IMR-90 (cell line): ENCODE measurements around the gene C6orf120. TPM values are rescaled to one million over a fixed set of nuclear protein-coding genes. Genes with fewer than 3 reads are reported as not detected.

Experiments used
- ATAC-seq: fragments of 200-7000 bp; cut with Tn5 transposase; 2 replicates; pipeline ENCODE4 v1.9.1; 2020; ENCODE audit warnings: low read depth, mild to moderate bottlenecking, moderate library complexity
- BruUV-seq: library from RNA; stranded (reverse); fragments of 400-500 nt; replicated peaks from 2 replicates; lab custom pipeline; 2021; lab: Mats Ljungman, UMichigan
- CTCF ChIA-PET: fragments of 300-600 bp; formaldehyde crosslinking; extraction: SDS; loops from one replicate; lab custom pipeline; 2021; ENCODE audit warnings: antibody characterized with exemption; lab: Yijun Ruan, JAX
- POLR2A ChIA-PET: fragments of 300-600 bp; sonication (Branson Sonifier 250); formaldehyde crosslinking; loops from one replicate; lab custom pipeline; 2022; ENCODE audit warnings: antibody characterized with exemption; ENCODE audit not compliant: unreplicated experiment; lab: Charles Lee
- DNase-seq: peaks from one replicate; pipeline ENCODE4 v3.0.0; 2013
- H2AFZ ChIP-seq: replicated peaks from 2 replicates; pipeline ENCODE3; 2013; ENCODE audit warnings: low read length, mild to moderate bottlenecking; ENCODE audit not compliant: poor library complexity
- H2AK5ac ChIP-seq: 2 replicates; pipeline ENCODE4 v1.6.1; 2013; ENCODE audit warnings: low read depth, low read length, inconsistent platforms
- H2AK9ac ChIP-seq: replicated peaks from 2 replicates; pipeline ENCODE3; 2013; ENCODE audit warnings: mild to moderate bottlenecking, low read depth, low read length, moderate library complexity; ENCODE audit not compliant: poor library complexity
- H2BK120ac ChIP-seq: 2 replicates; pipeline ENCODE4 v1.6.1; 2013; ENCODE audit warnings: low read depth, low read length, inconsistent platforms
- H2BK15ac ChIP-seq: 3 replicates; pipeline ENCODE4 v1.6.1; 2013; ENCODE audit warnings: low read depth, low read length, inconsistent platforms
- H2BK20ac ChIP-seq: 2 replicates; pipeline ENCODE4 v1.6.1; 2013; ENCODE audit warnings: low read depth, mild to moderate bottlenecking, inconsistent platforms, low read length, moderate library complexity
- H2BK5ac ChIP-seq: 2 replicates; pipeline ENCODE4 v1.6.1; 2013; ENCODE audit warnings: mild to moderate bottlenecking, low read depth, low read length, inconsistent platforms; ENCODE audit not compliant: poor library complexity, severe bottlenecking
- H3K14ac ChIP-seq: replicated peaks from 2 replicates; pipeline ENCODE4 v1.6.1; 2013; ENCODE audit warnings: low read depth, low read length, inconsistent platforms
- H3K18ac ChIP-seq: 2 replicates; pipeline ENCODE4 v1.6.1; 2013; ENCODE audit warnings: low read depth, low read length, control low read depth
- H3K23ac ChIP-seq: 2 replicates; pipeline ENCODE4 v1.6.1; 2013; ENCODE audit warnings: low read depth, low read length, inconsistent platforms
- H3K27ac ChIP-seq: 2 replicates; pipeline ENCODE4 v1.5.1; 2013; ENCODE audit warnings: mild to moderate bottlenecking, control low read depth, low read length; ENCODE audit not compliant: insufficient read depth
- H3K27me3 ChIP-seq: 2 replicates; pipeline ENCODE4 v1.6.1; 2013; ENCODE audit warnings: low read length; ENCODE audit not compliant: control insufficient read depth, insufficient read depth
- H3K36me3 ChIP-seq: 2 replicates; pipeline ENCODE4 v1.6.1; 2013; ENCODE audit warnings: low read length, mixed read lengths; ENCODE audit not compliant: control insufficient read depth, insufficient read depth
- H3K4ac ChIP-seq: 2 replicates; pipeline ENCODE4 v1.6.1; 2013; ENCODE audit warnings: low read depth, low read length, inconsistent platforms
- H3K4me1 ChIP-seq: 2 replicates; pipeline ENCODE4 v1.6.1; 2013; ENCODE audit warnings: low read length, mixed read lengths; ENCODE audit not compliant: control insufficient read depth, insufficient read depth
- H3K4me2 ChIP-seq: 2 replicates; pipeline ENCODE4 v1.6.1; 2013; ENCODE audit warnings: low read depth, mild to moderate bottlenecking, control low read depth, low read length, moderate library complexity
- H3K4me3 ChIP-seq: 2 replicates; pipeline ENCODE4 v1.5.1; 2013; ENCODE audit warnings: low read depth, mild to moderate bottlenecking, control low read depth, low read length, moderate library complexity; ENCODE audit not compliant: insufficient read depth
- H3K56ac ChIP-seq: 2 replicates; pipeline ENCODE4 v1.6.1; 2013; ENCODE audit warnings: low read length, inconsistent platforms; ENCODE audit not compliant: insufficient read depth; ENCODE audit errors: extremely low read depth
- H3K79me1 ChIP-seq, 2 experiments: 2 replicates each; pipeline ENCODE4 v1.6.1; 2013; ENCODE audit warnings: low read length in 2 of 2, inconsistent platforms in 1 of 2, low read depth in 1 of 2
- H3K9ac ChIP-seq: 2 replicates; pipeline ENCODE4 v1.6.1; 2013; ENCODE audit warnings: low read depth, low read length, control low read depth
- H3K9me1 ChIP-seq: 2 replicates; pipeline ENCODE4 v1.6.1; 2013; ENCODE audit warnings: low read length, inconsistent platforms; ENCODE audit not compliant: insufficient read depth
- H3K9me3 ChIP-seq: 2 replicates; pipeline ENCODE4 v1.6.1; 2013; ENCODE audit warnings: low read length; ENCODE audit not compliant: control insufficient read depth, insufficient read depth
- H4K20me1 ChIP-seq: 2 replicates; pipeline ENCODE4 v1.6.1; 2013; ENCODE audit warnings: low read length, inconsistent platforms; ENCODE audit not compliant: insufficient read depth
- H4K5ac ChIP-seq: 2 replicates; pipeline ENCODE4 v1.6.1; 2013; ENCODE audit warnings: mild to moderate bottlenecking, low read depth, low read length, control low read depth
- H4K8ac ChIP-seq, 2 experiments: 2 replicates each; pipeline ENCODE4 v1.6.1; 2013; ENCODE audit warnings: low read depth in 2 of 2, low read length in 2 of 2, control low read depth in 1 of 2, inconsistent platforms in 1 of 2
- H4K91ac ChIP-seq: 2 replicates; pipeline ENCODE4 v1.6.1; 2013; ENCODE audit warnings: low read depth, low read length, inconsistent platforms; ENCODE audit not compliant: insufficient read depth
- CHD1 ChIP-seq: IDR thresholded peaks from 2 replicates; pipeline ENCODE4 v1.6.1; 2012; ENCODE audit warnings: low read depth, low read length, improper control_type of control experiment
- ELK1 ChIP-seq: fragments of 150-350 bp; IDR thresholded peaks from 2 replicates; pipeline ENCODE4 v1.6.1; 2016; ENCODE audit warnings: low read depth, mild to moderate bottlenecking, low read length, moderate library complexity, borderline replicate concordance
- POLR2A ChIP-seq: IDR thresholded peaks from 2 replicates; pipeline ENCODE4 v1.6.1; 2012; ENCODE audit warnings: mild to moderate bottlenecking, low read depth, low read length
- WGBS, 2 experiments: methylation state at CpG; one replicate each; pipeline versions ENCODE4 v1.1.5 to v1.1.7; 2013; ENCODE audit warnings: missing lambda C conversion rate in 2 of 2; ENCODE audit not compliant: insufficient read length in 1 of 2; ENCODE audit errors: extremely low coverage in 2 of 2; 5-methylcytosine and 5-hydroxymethylcytosine counted together
- dilution Hi-C: fragments of 300-500 bp; cut with HindIII; formaldehyde crosslinking; loops from one replicate; pipeline ENCODE4 v1.14.3; 2018; ENCODE audit warnings: low sequenced_read_pairs; ENCODE audit not compliant: unreplicated experiment
- in situ Hi-C: fragments of 300-500 bp; cut with MboI; formaldehyde crosslinking; loops from 3 replicates; pipeline ENCODE4 v1.14.3; 2019; ENCODE audit warnings: low sequenced_read_pairs, inconsistent platforms, mixed read lengths
- intact Hi-C: fragments of 100-400 bp; cut with micrococcal nuclease; formaldehyde crosslinking; loops from 2 replicates; pipeline ENCODE4 v1.10.0; 2022
- polyA plus RNA-seq, 3 experiments: library from polyadenylated mRNA; depleted of rRNA; stranded (reverse); fragments of >200 nt; gene quantifications; 2 replicates each; pipeline ENCODE4 v1.2.3, GENCODE V29; 2012; ENCODE audit warnings: low replicate concordance in 1 of 3
- total RNA-seq: library from RNA; depleted of rRNA; stranded (reverse); fragments of >200 nt; gene quantifications from 2 replicates; pipeline ENCODE4 v1.2.3, GENCODE V29; 2012

Gene C6orf120
- total and polyA plus RNA-seq, 2 of the 4 experiments (the other 2 are of a cell fraction), result 21.4 to 26.7 TPM

- ATAC-seq (peak; percentile 35), DNase-seq (peak; percentile 66)
- H4K20me1 ChIP-seq, result peaks cover 13% of the 10 kb centered on the region
- peak overlapping the region; percentile 59 for H3K9ac ChIP-seq
- peak overlapping the region; percentile 44 for H3K27ac ChIP-seq
- POLR2A ChIA-PET, result no interaction called here
- H3K79me1 ChIP-seq, result peaks cover 12 to 28% of the 10 kb centered on the region in 2 experiments
- peak overlapping the region; percentile 33; the same call in 1 of the 2 replicates for H4K5ac ChIP-seq
- dilution Hi-C loops (no loop called here), in situ Hi-C loops (no loop called here), intact Hi-C loops (loop anchor here (1.0 to 5.0 kb wide), 6 partner anchors 19 to 809 kb away; partner anchors contain the start of genes DYNLT2, ERMARD and FAM120B)
- peaks cover 1% of the 10 kb centered on the region; the same call in 1 of the 2 replicates for H3K36me3 ChIP-seq
- H2BK20ac ChIP-seq, result no peak overlapping the region
- WGBS, 2 experiments, result 1% methylated on average over 25 of the region's 70 CpGs; no CpG with 5 or more reads in 1 of the 2 experiments
- H3K27me3 ChIP-seq, result no peaks in the 10 kb centered on the region
- H3K9me3 ChIP-seq, result no peaks in the 10 kb centered on the region
- H3K4ac ChIP-seq, result peak overlapping the region; percentile 7; the same call in 1 of the 2 replicates
- H3K56ac ChIP-seq, result peak overlapping the region; percentile 76
- peaks cover 2% of the 10 kb centered on the region; the same call in 1 of the 2 replicates for H3K9me1 ChIP-seq
- peak overlapping the region in 1 of 2 experiments; percentile 6; a peak in 1 of 4 replicates for H4K8ac ChIP-seq
- H2AFZ ChIP-seq, result peak overlapping the region; percentile 80
- H2BK5ac ChIP-seq, result peak overlapping the region; percentile 74
- peak overlapping the region; percentile 65 for H3K14ac ChIP-seq
- BruUV-seq, result no TSS peak
- peaks cover 4% of the 10 kb centered on the region; the same call in 1 of the 2 replicates for H3K4me1 ChIP-seq
- TF ChIP-seq ELK1 (no peak), POLR2A (peak; percentile 79; the same call in 1 of the 2 replicates), CHD1 (peak; percentile 43; the same call in 1 of the 2 replicates)
- H3K23ac ChIP-seq, result peak overlapping the region; percentile 83
- no peak overlapping the region for H2BK15ac ChIP-seq
- H3K18ac ChIP-seq, result peak overlapping the region; percentile 63; the same call in 1 of the 2 replicates
- no peak overlapping the region for H2AK9ac ChIP-seq
- CTCF ChIA-PET, result no interaction called here
- H2AK5ac ChIP-seq, result no peak overlapping the region
- H3K4me2 ChIP-seq, result peak overlapping the region; percentile 97
- H4K91ac ChIP-seq, result peak overlapping the region; percentile 44
- H2BK120ac ChIP-seq, result peak overlapping the region; percentile 16; the same call in 1 of the 2 replicates
- H3K4me3 ChIP-seq, result peak overlapping the region; percentile 93
Observed at GRCh38 chr6:169723200-169723909, 21.4 kb downstream of the C6orf120 start.
